ENCODE data around the gene MAP2.

GRCh38 chr2:209726311-209726710 lies 302.5 kb downstream of the MAP2 start:
- no peak for TF ChIP-seq POLR2A (IDR thresholded peaks at IDR 0.05; ENCODE audit: low read depth, low read length)
- TF ChIP-seq POLR2AphosphoS5 (IDR thresholded peaks at IDR 0.05; ENCODE audit: low read depth, low read length): no peak
- no peak for TF ChIP-seq TAF1 (IDR thresholded peaks at IDR 0.05; ENCODE audit: low read depth, low read length)

All from GM12891 (cell line).